Left lung (tissue), 10 donors: ENCODE measurements around the gene SUCLG2. TPM values are rescaled to one million over a fixed set of nuclear protein-coding genes. Genes with fewer than 3 reads are reported as not detected.

Experiments used
- ATAC-seq: fragments of 200-7000 bp; cut with Tn5 transposase; one replicate; pipeline ENCODE4 v1.9.1; 2020; ENCODE audit warnings: moderate library complexity
- DNase-seq, 4 donors: peaks; one replicate each; pipeline ENCODE4 v3.0.0-alpha.2; 2013 to 2020
- H3K27ac ChIP-seq, 2 donors: fragments of 200-600 bp; sonication (generic) in 1 of 2; one replicate each; pipeline versions ENCODE4 v1.5.0 to v1.8.0; 2020 to 2021
- H3K27me3 ChIP-seq, 2 donors: fragments of 200-600 bp; sonication (generic) in 1 of 2; one replicate each; pipeline versions ENCODE4 v1.5.0 to v1.8.0; 2020 to 2021
- H3K36me3 ChIP-seq, 2 donors: fragments of 200-600 bp; sonication (generic) in 1 of 2; one replicate each; pipeline versions ENCODE4 v1.5.0 to v1.8.0; 2020 to 2021
- H3K4me1 ChIP-seq, 2 donors: fragments of 200-600 bp; one replicate each; pipeline ENCODE4 v1.8.0; 2021
- H3K4me3 ChIP-seq, 2 donors: fragments of 200-600 bp; sonication (generic) in 1 of 2; one replicate each; pipeline versions ENCODE4 v1.5.0 to v1.8.0; 2020 to 2021; ENCODE audit warnings: mild to moderate bottlenecking in 1 of 2
- H3K9me3 ChIP-seq, 2 donors: fragments of 200-600 bp; sonication (generic) in 1 of 2; one replicate each; pipeline versions ENCODE4 v1.5.0 to v1.8.0; 2020 to 2021
- CTCF ChIP-seq, 2 donors: fragments of 200-600 bp; sonication (generic) in 1 of 2; IDR thresholded peaks; one replicate each; pipeline versions ENCODE4 v1.5.0 to v1.8.0; 2021; ENCODE audit warnings: antibody characterized with exemption in 2 of 2
- intact Hi-C, 2 donors: fragments of 100-400 bp; cut with DNase I; formaldehyde crosslinking; loops; one replicate each; pipeline versions ENCODE4 v1.11.2 to v1.14.2; 2022
- polyA plus RNA-seq, 6 donors: library from polyadenylated mRNA; unstranded; fragments of 120-200 nt; gene quantifications; one replicate each; pipeline ENCODE4 v1.2.1, GENCODE V29; 2013; ENCODE audit not compliant: insufficient read length in 6 of 6
- total RNA-seq, 2 donors: library from RNA; stranded (reverse); fragmentation: NEBNext Ultra II Directional; extraction: Animal tissue kit (Norgen Biotek cat#: 25700); gene quantifications; one replicate each; pipeline ENCODE4 v1.2.1, GENCODE V29; 2021
- donor health status: DM: no; HTN: yes; CAD: no.
- donor health status: DM: no; HTN: no; CAD: no.

The SUCLG2 gene
- total and polyA plus RNA-seq, 8 donors = 52.7 to 74.1 (median 60.0) TPM

GRCh38 chr3:67635257-67635656 is 19.2 kb downstream of the SUCLG2 start:
- H3K27ac ChIP-seq = no peak overlapping the region
- intact Hi-C loops = no loop called here
- peaks cover 0 to 5% of the 10 kb centered on the region in 2 donors for H3K4me1 ChIP-seq
- no peaks in the 10 kb centered on the region for H3K36me3 ChIP-seq
- no peak for TF ChIP-seq CTCF (IDR thresholded peaks at IDR 0.05)
- no peaks in the 10 kb centered on the region for H3K27me3 ChIP-seq
- DNase-seq (no peak), ATAC-seq (peak; percentile 38)
- H3K4me3 ChIP-seq = no peak overlapping the region
- no peaks in the 10 kb centered on the region for H3K9me3 ChIP-seq

- Histone ChIP-seq H3K27me3 (no peaks in the 10 kb centered on the region), H3K4me1 (peaks cover 0 to 5% of the 10 kb centered on the region in 2 donors)
These were observed 23.6 kb downstream of the SUCLG2 start for GRCh38 chr3:67630666-67631362.

GRCh38 chr3:67624687-67625086 is 29.7 kb downstream of the SUCLG2 start:
- H3K27me3 ChIP-seq = no peaks in the 10 kb centered on the region
- TF ChIP-seq CTCF (IDR thresholded peaks at IDR 0.05) = no peak
- no peak for ATAC-seq
- H3K4me3 ChIP-seq = no peak overlapping the region
- H3K27ac ChIP-seq = no peak overlapping the region
- no peak for DNase-seq
- no peaks in the 10 kb centered on the region for H3K4me1 ChIP-seq
- intact Hi-C loops = no loop called here
- peaks cover 0 to 9% of the 10 kb centered on the region in 2 donors for H3K36me3 ChIP-seq
- no peaks in the 10 kb centered on the region for H3K9me3 ChIP-seq

More at GRCh38 chr3:67630666-67631362, 23.6 kb downstream of the SUCLG2 start:
- ATAC-seq (no peak), DNase-seq (no peak)
- no peak for TF ChIP-seq CTCF (IDR thresholded peaks at IDR 0.05)
- no peaks in the 10 kb centered on the region for H3K36me3 ChIP-seq
- H3K9me3 ChIP-seq = no peaks in the 10 kb centered on the region
- intact Hi-C loops = no loop called here
- H3K4me3 ChIP-seq = no peak overlapping the region
- no peak overlapping the region for H3K27ac ChIP-seq

GRCh38 chr3:67624078-67624477 is 30.3 kb downstream of the SUCLG2 start:
- H3K4me3 ChIP-seq = no peak overlapping the region
- no peaks in the 10 kb centered on the region for H3K4me1 ChIP-seq
- DNase-seq = no peak
- intact Hi-C loops = no loop called here
- H3K36me3 ChIP-seq = peaks cover 0 to 12% of the 10 kb centered on the region in 2 donors
- no peak for ATAC-seq
- H3K9me3 ChIP-seq = no peaks in the 10 kb centered on the region
- no peaks in the 10 kb centered on the region for H3K27me3 ChIP-seq
- no peak overlapping the region for H3K27ac ChIP-seq
- TF ChIP-seq CTCF (IDR thresholded peaks at IDR 0.05) = no peak

GRCh38 chr3:67622652-67623051 is 31.8 kb downstream of the SUCLG2 start:
- Histone ChIP-seq H3K27ac (no peak overlapping the region), H3K9me3 (no peaks in the 10 kb centered on the region), H3K4me3 (no peak overlapping the region), H3K36me3 (peaks cover 0 to 12% of the 10 kb centered on the region in 2 donors), H3K4me1 (no peaks in the 10 kb centered on the region), H3K27me3 (no peaks in the 10 kb centered on the region)
- no peak for ATAC-seq
- no peak for TF ChIP-seq CTCF (IDR thresholded peaks at IDR 0.05)
- intact Hi-C loops = no loop called here
- DNase-seq = no peak
